ENCODE measurements around the gene SVOP.

Gene SVOP

GRCh38 chr12:108862588-108862959, 158.3 kb downstream of the SVOP start:
- Histone ChIP-seq H3K27me3 (ENCODE audit: insufficient read depth, low read length, poor library complexity) (peaks cover 5% of the 10 kb centered on the region), H3K9ac (ENCODE audit: low read depth, low read length) (no peak overlapping the region), H3K27ac (ENCODE audit: low read length) (no peak overlapping the region), H2AFZ (ENCODE audit: low read depth, low read length) (no peak overlapping the region), H3K36me3 (ENCODE audit: insufficient read depth, low read length) (no peaks in the 10 kb centered on the region), H3K79me2 (ENCODE audit: insufficient read depth, low read length) (no peaks in the 10 kb centered on the region), H3K4me3 (ENCODE audit: low read depth in 1 of 2, low read length in 2 of 2) (no peak overlapping the region), H3K4me1 (ENCODE audit: insufficient read depth, low read length) (peaks cover 16% of the 10 kb centered on the region), H4K20me1 (ENCODE audit: insufficient read depth, low read length) (no peaks in the 10 kb centered on the region), H3K4me2 (ENCODE audit: insufficient read depth, low read length) (no peak overlapping the region), H3K9me3 (ENCODE audit: insufficient read depth, low read length, severe bottlenecking) (no peaks in the 10 kb centered on the region)
- TF ChIP-seq EZH2 (IDR thresholded peaks at IDR 0.05; ENCODE audit: borderline replicate concordance, low read depth, low read length, severe bottlenecking) (no peak), CTCF (IDR thresholded peaks at IDR 0.05; ENCODE audit: borderline replicate concordance, extremely low read depth, low read length, poor library complexity, severe bottlenecking) (no peak)
- no peak for DNase-seq
- ATAC-seq (ENCODE audit: insufficient read depth, low read depth): no peak

GRCh38 chr12:108861878-108862587, 158.8 kb downstream of the SVOP start:
- DNase-seq (no peak), ATAC-seq (ENCODE audit: insufficient read depth, low read depth) (no peak)
- Histone ChIP-seq H3K9me3 (ENCODE audit: insufficient read depth, low read length, severe bottlenecking) (no peaks in the 10 kb centered on the region), H3K79me2 (ENCODE audit: insufficient read depth, low read length) (peaks cover 3% of the 10 kb centered on the region), H3K27me3 (ENCODE audit: insufficient read depth, low read length, poor library complexity) (peaks cover 5% of the 10 kb centered on the region), H3K27ac (ENCODE audit: low read length) (no peak overlapping the region), H3K4me3 (ENCODE audit: low read depth in 1 of 2, low read length in 2 of 2) (no peak overlapping the region), H4K20me1 (ENCODE audit: insufficient read depth, low read length) (no peaks in the 10 kb centered on the region), H3K36me3 (ENCODE audit: insufficient read depth, low read length) (peaks cover under 1% of the 10 kb centered on the region; the same call in 1 of the 2 replicates), H3K9ac (ENCODE audit: low read depth, low read length) (no peak overlapping the region), H3K4me1 (ENCODE audit: insufficient read depth, low read length) (peaks cover 16% of the 10 kb centered on the region), H2AFZ (ENCODE audit: low read depth, low read length) (no peak overlapping the region), H3K4me2 (ENCODE audit: insufficient read depth, low read length) (no peak overlapping the region)
- TF ChIP-seq EZH2 (IDR thresholded peaks at IDR 0.05; ENCODE audit: borderline replicate concordance, low read depth, low read length, severe bottlenecking) (no peak), CTCF (IDR thresholded peaks at IDR 0.05; ENCODE audit: borderline replicate concordance, extremely low read depth, low read length, poor library complexity, severe bottlenecking) (no peak)

- Histone ChIP-seq H2AFZ (ENCODE audit: low read depth, low read length) (no peak overlapping the region), H3K4me2 (ENCODE audit: insufficient read depth, low read length) (no peak overlapping the region), H3K4me3 (ENCODE audit: low read depth in 1 of 2, low read length in 2 of 2) (no peak overlapping the region), H3K36me3 (ENCODE audit: insufficient read depth, low read length) (peaks cover 3% of the 10 kb centered on the region; the same call in 1 of the 2 replicates), H3K79me2 (ENCODE audit: insufficient read depth, low read length) (peaks cover 19% of the 10 kb centered on the region), H3K9ac (ENCODE audit: low read depth, low read length) (no peak overlapping the region), H3K27me3 (ENCODE audit: insufficient read depth, low read length, poor library complexity) (peaks cover 5% of the 10 kb centered on the region), H3K4me1 (ENCODE audit: insufficient read depth, low read length) (peaks cover 32% of the 10 kb centered on the region), H3K9me3 (ENCODE audit: insufficient read depth, low read length, severe bottlenecking) (no peaks in the 10 kb centered on the region), H4K20me1 (ENCODE audit: insufficient read depth, low read length) (peaks cover 2% of the 10 kb centered on the region; the same call in 1 of the 2 replicates), H3K27ac (ENCODE audit: low read length) (no peak overlapping the region)
- no peak for DNase-seq
- no peak for ATAC-seq (ENCODE audit: insufficient read depth, low read depth)
- TF ChIP-seq EZH2 (IDR thresholded peaks at IDR 0.05; ENCODE audit: borderline replicate concordance, low read depth, low read length, severe bottlenecking): no peak
- TF ChIP-seq CTCF (IDR thresholded peaks at IDR 0.05; ENCODE audit: borderline replicate concordance, extremely low read depth, low read length, poor library complexity, severe bottlenecking): no peak
Observed at GRCh38 chr12:108860443-108860842, 160.4 kb downstream of the SVOP start.

Data from DND-41 (cell line).